CD4-positive, alpha-beta T cell treated with Interleukin-6 for 4 hours (primary cell): Measurements from ENCODE around the gene TOR1AIP2.

Experiments used
- DNase-seq: peaks from one replicate; pipeline ENCODE4 v3.0.0-alpha.2; 2020; ENCODE audit warnings: mixed read lengths

The TOR1AIP2 gene

GRCh38 chr1:179825206-179825605, 52.4 kb downstream of the TOR1AIP2 start:
- no peak for DNase-seq

GRCh38 chr1:179824265-179824664, 53.3 kb downstream of the TOR1AIP2 start:
- DNase-seq, result no peak

- DNase-seq, result no peak
Observed at GRCh38 chr1:179823693-179824092, 53.9 kb downstream of the TOR1AIP2 start.

GRCh38 chr1:179822065-179822464, 55.5 kb downstream of the TOR1AIP2 start:
- DNase-seq, result no peak

GRCh38 chr1:179821524-179821923, 56.1 kb downstream of the TOR1AIP2 start:
- no peak for DNase-seq

- DNase-seq, result no peak
Observed at GRCh38 chr1:179820226-179820970, 57.2 kb downstream of the TOR1AIP2 start.

- no peak for DNase-seq
Observed at GRCh38 chr1:179818743-179819173, 58.8 kb downstream of the TOR1AIP2 start.

- DNase-seq, result no peak
Observed at GRCh38 chr1:179818260-179818659, 59.3 kb downstream of the TOR1AIP2 start.

GRCh38 chr1:179817789-179818188, 59.8 kb downstream of the TOR1AIP2 start:
- no peak for DNase-seq

- no peak for DNase-seq
Observed at GRCh38 chr1:179817056-179817455, 60.5 kb downstream of the TOR1AIP2 start.

GRCh38 chr1:179816196-179816960, 61.2 kb downstream of the TOR1AIP2 start:
- DNase-seq, result no peak

- DNase-seq, result no peak
Observed at GRCh38 chr1:179815641-179816040, 62.0 kb downstream of the TOR1AIP2 start.

GRCh38 chr1:179814546-179814838, 63.1 kb downstream of the TOR1AIP2 start:
- DNase-seq, result no peak

GRCh38 chr1:179813626-179814545, 63.7 kb downstream of the TOR1AIP2 start:
- DNase-seq, result no peak

GRCh38 chr1:179812501-179813292, 64.9 kb downstream of the TOR1AIP2 start:
- no peak for DNase-seq

GRCh38 chr1:179810367-179810715, 67.3 kb downstream of the TOR1AIP2 start:
- no peak for DNase-seq

- peak; percentile 79 for DNase-seq
Observed at GRCh38 chr1:179809506-179810366, 67.9 kb downstream of the TOR1AIP2 start.

GRCh38 chr1:179808503-179808902, 69.1 kb downstream of the TOR1AIP2 start:
- no peak for DNase-seq

GRCh38 chr1:179807691-179808485, 69.7 kb downstream of the TOR1AIP2 start:
- DNase-seq, result no peak

GRCh38 chr1:179807291-179807690, 70.3 kb downstream of the TOR1AIP2 start:
- no peak for DNase-seq

- DNase-seq, result no peak
Observed at GRCh38 chr1:179806333-179806732, 71.3 kb downstream of the TOR1AIP2 start.
